ENCODE measurements around the gene MS4A10.

The MS4A10 gene

GRCh38 chr11:60761436-60762190, 23.5 kb upstream of the MS4A10 start:
- Histone ChIP-seq H2AFZ (ENCODE audit: low read depth, low read length) (no peak overlapping the region), H4K20me1 (ENCODE audit: insufficient read depth, low read length) (no peaks in the 10 kb centered on the region), H3K4me2 (ENCODE audit: insufficient read depth, low read length) (no peak overlapping the region), H3K27me3 (ENCODE audit: insufficient read depth, low read length, poor library complexity) (no peaks in the 10 kb centered on the region), H3K36me3 (ENCODE audit: insufficient read depth, low read length) (no peaks in the 10 kb centered on the region), H3K79me2 (ENCODE audit: insufficient read depth, low read length) (no peaks in the 10 kb centered on the region), H3K27ac (ENCODE audit: low read length) (no peak overlapping the region), H3K4me3 (ENCODE audit: low read depth in 1 of 2, low read length in 2 of 2) (no peak overlapping the region), H3K4me1 (ENCODE audit: insufficient read depth, low read length) (no peaks in the 10 kb centered on the region), H3K9ac (ENCODE audit: low read depth, low read length) (no peak overlapping the region), H3K9me3 (ENCODE audit: insufficient read depth, low read length, severe bottlenecking) (no peaks in the 10 kb centered on the region)
- no peak for ATAC-seq (ENCODE audit: insufficient read depth, low read depth)
- no peak for DNase-seq
- TF ChIP-seq CTCF (IDR thresholded peaks at IDR 0.05; ENCODE audit: borderline replicate concordance, extremely low read depth, low read length, poor library complexity, severe bottlenecking), result no peak
- TF ChIP-seq EZH2 (IDR thresholded peaks at IDR 0.05; ENCODE audit: borderline replicate concordance, low read depth, low read length, severe bottlenecking), result no peak

GRCh38 chr11:60762851-60763691, 22.1 kb upstream of the MS4A10 start:
- DNase-seq (no peak), ATAC-seq (ENCODE audit: insufficient read depth, low read depth) (no peak)
- no peaks in the 10 kb centered on the region for H3K36me3 ChIP-seq (ENCODE audit: insufficient read depth, low read length)
- TF ChIP-seq CTCF (IDR thresholded peaks at IDR 0.05; ENCODE audit: borderline replicate concordance, extremely low read depth, low read length, poor library complexity, severe bottlenecking), result peak; percentile 39
- no peak for TF ChIP-seq EZH2 (IDR thresholded peaks at IDR 0.05; ENCODE audit: borderline replicate concordance, low read depth, low read length, severe bottlenecking)
- H3K9ac ChIP-seq (ENCODE audit: low read depth, low read length), result no peak overlapping the region
- H3K27me3 ChIP-seq (ENCODE audit: insufficient read depth, low read length, poor library complexity), result no peaks in the 10 kb centered on the region
- no peaks in the 10 kb centered on the region for H3K79me2 ChIP-seq (ENCODE audit: insufficient read depth, low read length)
- no peak overlapping the region for H3K4me3 ChIP-seq (ENCODE audit: low read depth in 1 of 2, low read length in 2 of 2)
- H3K4me2 ChIP-seq (ENCODE audit: insufficient read depth, low read length), result no peak overlapping the region
- no peaks in the 10 kb centered on the region for H3K4me1 ChIP-seq (ENCODE audit: insufficient read depth, low read length)
- no peak overlapping the region for H2AFZ ChIP-seq (ENCODE audit: low read depth, low read length)
- H4K20me1 ChIP-seq (ENCODE audit: insufficient read depth, low read length), result no peaks in the 10 kb centered on the region
- no peaks in the 10 kb centered on the region for H3K9me3 ChIP-seq (ENCODE audit: insufficient read depth, low read length, severe bottlenecking)
- H3K27ac ChIP-seq (ENCODE audit: low read length), result no peak overlapping the region

DNA sequence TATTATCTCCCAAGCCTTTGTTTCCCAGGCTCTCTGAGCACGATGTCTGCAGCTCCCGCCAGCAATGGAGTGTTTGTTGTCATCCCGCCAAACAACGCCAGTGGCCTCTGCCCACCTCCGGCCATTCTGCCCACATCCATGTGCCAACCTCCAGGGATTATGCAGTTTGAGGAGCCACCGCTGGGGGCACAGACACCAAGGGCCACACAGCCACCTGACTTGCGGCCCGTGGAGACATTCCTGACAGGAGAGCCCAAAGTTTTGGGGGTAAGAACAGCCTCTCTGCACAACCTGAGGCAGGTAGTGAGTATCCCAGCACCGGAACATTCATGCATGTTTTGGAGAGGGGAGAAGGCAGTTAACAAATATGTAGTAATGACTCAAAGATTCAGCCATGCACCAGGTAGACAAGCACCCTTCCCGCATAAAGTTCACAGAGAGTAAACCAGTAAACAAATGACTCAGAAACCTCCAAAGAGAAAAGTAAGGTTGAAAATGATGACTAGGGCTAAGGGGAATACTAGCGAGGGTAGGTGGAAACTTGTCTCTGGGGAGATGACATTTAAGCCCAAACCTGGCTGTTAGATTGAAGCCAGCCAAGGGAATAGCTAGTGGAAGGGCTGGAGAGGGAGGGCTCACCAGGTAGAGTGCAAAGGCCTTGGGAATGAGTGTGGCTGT, 21.3 kb upstream of the MS4A10 start:
- Histone ChIP-seq H3K27ac (ENCODE audit: low read length) (no peak overlapping the region), H3K9me3 (ENCODE audit: insufficient read depth, low read length, severe bottlenecking) (no peaks in the 10 kb centered on the region), H3K36me3 (ENCODE audit: insufficient read depth, low read length) (no peaks in the 10 kb centered on the region), H4K20me1 (ENCODE audit: insufficient read depth, low read length) (no peaks in the 10 kb centered on the region; the same call in 1 of the 2 replicates), H3K4me3 (ENCODE audit: low read depth in 1 of 2, low read length in 2 of 2) (no peak overlapping the region), H3K4me1 (ENCODE audit: insufficient read depth, low read length) (no peaks in the 10 kb centered on the region), H3K4me2 (ENCODE audit: insufficient read depth, low read length) (no peak overlapping the region), H3K9ac (ENCODE audit: low read depth, low read length) (no peak overlapping the region), H2AFZ (ENCODE audit: low read depth, low read length) (no peak overlapping the region), H3K79me2 (ENCODE audit: insufficient read depth, low read length) (no peaks in the 10 kb centered on the region), H3K27me3 (ENCODE audit: insufficient read depth, low read length, poor library complexity) (no peaks in the 10 kb centered on the region)
- TF ChIP-seq CTCF (IDR thresholded peaks at IDR 0.05; ENCODE audit: borderline replicate concordance, extremely low read depth, low read length, poor library complexity, severe bottlenecking), result no peak
- TF ChIP-seq EZH2 (IDR thresholded peaks at IDR 0.05; ENCODE audit: borderline replicate concordance, low read depth, low read length, severe bottlenecking), result no peak
- DNase-seq, result no peak
- no peak for ATAC-seq (ENCODE audit: insufficient read depth, low read depth)

Data from DND-41 (cell line).